K562 (cell line): ENCODE measurements around the gene CHMP1A.
A peak's percentile ranks its signal among the peaks of the same experiment; 100 is the strongest.

Source experiments
- FOXK1 ChIP-seq: sonication (generic); formaldehyde crosslinking; IDR thresholded peaks from 2 replicates; pipeline ENCODE4 v1.8.0; 2022; ENCODE audit warnings: missing genetic modification reagents, mild to moderate bottlenecking, borderline replicate concordance
- GTF2F1 ChIP-seq: IDR thresholded peaks from 2 replicates; pipeline ENCODE4 v1.6.1; 2011; ENCODE audit warnings: low read depth, low read length, improper control_type of control experiment
- KDM1A ChIP-seq, 2 experiments: fragments of 450-650 bp; IDR thresholded peaks; 2 replicates each; pipeline ENCODE4 v1.6.1; 2016; ENCODE audit warnings: mild to moderate bottlenecking in 2 of 2
- MAFK ChIP-seq: IDR thresholded peaks from 2 replicates; pipeline ENCODE4 v1.6.1; 2011; ENCODE audit warnings: low read length, improper control_type of control experiment
- NR4A1 ChIP-seq, 2 experiments: fragments of 250-450 bp in 1 of 2; fragments of 450-650 bp in 1 of 2; sonication (Bioruptor Pico) in 1 of 2; IDR thresholded peaks; 2 replicates each; pipeline versions ENCODE4 v1.4.0 to v1.6.1; 2016 to 2020; ENCODE audit warnings: mild to moderate bottlenecking in 2 of 2, missing compliant biosample characterization in 1 of 2, missing genetic modification characterization in 1 of 2, moderate library complexity in 1 of 2
- SRF ChIP-seq, 2 experiments: fragments of 250-450, 450-650 bp in 1 of 2; sonication (Bioruptor Pico) in 1 of 2; sonication (generic) in 1 of 2; formaldehyde crosslinking; IDR thresholded peaks; 2 replicates each; pipeline versions ENCODE4 v1.5.0 to v1.5.1; 2020 to 2022; ENCODE audit warnings: mild to moderate bottlenecking in 1 of 2, missing genetic modification reagents in 1 of 2
- TAF1 ChIP-seq: IDR thresholded peaks from 2 replicates; pipeline ENCODE4 v1.6.1; 2011; ENCODE audit warnings: mild to moderate bottlenecking, low read length, moderate library complexity; ENCODE audit not compliant: insufficient read depth, control insufficient read depth, severe bottlenecking; ENCODE audit errors: extremely low read depth
- TF ChIP-seq, protein P1 (sequence below), 3 experiments: IDR thresholded peaks in 2 of 3; conservative IDR thresholded peaks in 1 of 3; 2 replicates each; pipeline ENCODE4 v1.5.1; 2011 to 2012; ENCODE audit warnings: low read length in 3 of 3, mild to moderate bottlenecking in 3 of 3, control low read depth in 2 of 3, improper control_type of control experiment in 1 of 3, inconsistent platforms in 1 of 3, low read depth in 1 of 3, mixed read lengths in 1 of 3, moderate library complexity in 1 of 3; ENCODE audit not compliant: insufficient read depth in 2 of 3
- TF ChIP-seq, protein P2 (sequence below): sonication (generic); formaldehyde crosslinking; IDR thresholded peaks from 2 replicates; pipeline ENCODE4 v1.8.1; 2022; ENCODE audit warnings: missing genetic modification reagents

DNA sequence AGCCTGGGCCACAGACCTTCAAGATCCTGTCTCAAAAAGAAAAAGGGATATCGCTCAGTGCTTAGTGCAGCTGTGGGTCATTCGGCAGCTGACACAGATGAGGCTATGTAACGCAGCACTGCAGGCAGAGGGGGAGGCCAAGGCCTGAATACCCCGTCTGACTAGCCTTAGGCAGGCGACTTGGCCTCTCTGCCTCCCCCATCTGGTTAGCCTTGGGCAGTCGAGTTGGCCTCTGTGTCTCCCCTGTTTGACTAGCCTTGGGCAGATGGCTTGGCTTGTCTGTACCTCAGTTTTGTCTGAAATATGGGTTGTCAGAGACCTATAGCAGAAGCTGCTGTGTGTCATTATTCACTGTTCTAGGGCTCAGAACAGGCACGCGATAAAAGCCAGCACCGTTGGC is 10.1 kb upstream of the CHMP1A start:
- TF ChIP-seq GTF2F1 (no peak), FOXK1 (CRISPR knock-in tag) (no peak), KDM1A (IDR thresholded peaks at IDR 0.05) (no peak), SRF (CRISPR knock-in tag; IDR thresholded peaks at IDR 0.05) (no peak), TAF1 (no peak), NR4A1 (CRISPR knock-in tag; IDR thresholded peaks at IDR 0.05) (no peak), NR4A1 (tag; IDR thresholded peaks at IDR 0.05) (no peak), MAFK (no peak)
- TF ChIP-seq, protein P1, sequence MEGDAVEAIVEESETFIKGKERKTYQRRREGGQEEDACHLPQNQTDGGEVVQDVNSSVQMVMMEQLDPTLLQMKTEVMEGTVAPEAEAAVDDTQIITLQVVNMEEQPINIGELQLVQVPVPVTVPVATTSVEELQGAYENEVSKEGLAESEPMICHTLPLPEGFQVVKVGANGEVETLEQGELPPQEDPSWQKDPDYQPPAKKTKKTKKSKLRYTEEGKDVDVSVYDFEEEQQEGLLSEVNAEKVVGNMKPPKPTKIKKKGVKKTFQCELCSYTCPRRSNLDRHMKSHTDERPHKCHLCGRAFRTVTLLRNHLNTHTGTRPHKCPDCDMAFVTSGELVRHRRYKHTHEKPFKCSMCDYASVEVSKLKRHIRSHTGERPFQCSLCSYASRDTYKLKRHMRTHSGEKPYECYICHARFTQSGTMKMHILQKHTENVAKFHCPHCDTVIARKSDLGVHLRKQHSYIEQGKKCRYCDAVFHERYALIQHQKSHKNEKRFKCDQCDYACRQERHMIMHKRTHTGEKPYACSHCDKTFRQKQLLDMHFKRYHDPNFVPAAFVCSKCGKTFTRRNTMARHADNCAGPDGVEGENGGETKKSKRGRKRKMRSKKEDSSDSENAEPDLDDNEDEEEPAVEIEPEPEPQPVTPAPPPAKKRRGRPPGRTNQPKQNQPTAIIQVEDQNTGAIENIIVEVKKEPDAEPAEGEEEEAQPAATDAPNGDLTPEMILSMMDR (IDR thresholded peaks at IDR 0.05 in 2 of 3, conservative IDR thresholded peaks at IDR 0.05 in 1 of 3; ENCODE audit: insufficient read depth in 2 of 3, low read depth in 1 of 3, low read length in 3 of 3) = 0 out of 6 replicates have a peak, but pooled peaks of 1 of the 3 experiments have one; percentile 17
- TF ChIP-seq, protein P2, sequence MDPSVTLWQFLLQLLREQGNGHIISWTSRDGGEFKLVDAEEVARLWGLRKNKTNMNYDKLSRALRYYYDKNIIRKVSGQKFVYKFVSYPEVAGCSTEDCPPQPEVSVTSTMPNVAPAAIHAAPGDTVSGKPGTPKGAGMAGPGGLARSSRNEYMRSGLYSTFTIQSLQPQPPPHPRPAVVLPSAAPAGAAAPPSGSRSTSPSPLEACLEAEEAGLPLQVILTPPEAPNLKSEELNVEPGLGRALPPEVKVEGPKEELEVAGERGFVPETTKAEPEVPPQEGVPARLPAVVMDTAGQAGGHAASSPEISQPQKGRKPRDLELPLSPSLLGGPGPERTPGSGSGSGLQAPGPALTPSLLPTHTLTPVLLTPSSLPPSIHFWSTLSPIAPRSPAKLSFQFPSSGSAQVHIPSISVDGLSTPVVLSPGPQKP (CRISPR knock-in tag) = no peak
